Tibial nerve (tissue), 4 donors: ENCODE measurements around the gene TMEM138. TPM values are rescaled to one million over a fixed set of nuclear protein-coding genes. Genes with fewer than 3 reads are reported as not detected.

Experiments used
- DNase-seq, 2 donors: peaks; one replicate each; pipeline ENCODE4 v3.0.0-alpha.2; 2019; ENCODE audit warnings: low spot score in 2 of 2
- H3K27ac ChIP-seq, 4 donors: fragments of 200-600 bp; sonication (generic) in 3 of 4; one replicate each; pipeline ENCODE4 v1.5.1; 2017 to 2019; ENCODE audit warnings: mild to moderate bottlenecking in 1 of 4
- H3K27me3 ChIP-seq, 2 donors: fragments of 200-600 bp; sonication (generic) in 1 of 2; one replicate each; pipeline versions ENCODE4 v1.5.1 to v1.6.0; 2017 to 2019
- H3K36me3 ChIP-seq, 3 donors: fragments of 200-600 bp; sonication (generic); one replicate each; pipeline ENCODE4 v1.5.1; 2018 to 2019
- H3K4me1 ChIP-seq, 4 donors: fragments of 200-600 bp; sonication (generic) in 3 of 4; one replicate each; pipeline ENCODE4 v1.5.1; 2017 to 2019
- H3K4me3 ChIP-seq, 4 donors: fragments of 200-600 bp; sonication (generic) in 3 of 4; one replicate each; pipeline ENCODE4 v1.5.1; 2017 to 2019; ENCODE audit warnings: mild to moderate bottlenecking in 1 of 4, moderate library complexity in 1 of 4
- H3K9me3 ChIP-seq, 4 donors: fragments of 200-600 bp; sonication (generic) in 3 of 4; one replicate each; pipeline ENCODE4 v1.5.1; 2017 to 2019
- EP300 ChIP-seq, 2 donors: sonication (generic); formaldehyde crosslinking; IDR thresholded peaks; one replicate each; pipeline ENCODE4 v1.6.1; 2017; ENCODE audit warnings: antibody characterized with exemption in 2 of 2, mild to moderate bottlenecking in 1 of 2
- POLR2A ChIP-seq, 2 donors: fragments of 450-650 bp; IDR thresholded peaks; one replicate each; pipeline ENCODE4 v1.6.1; 2017; ENCODE audit warnings: antibody characterized with exemption in 2 of 2, mild to moderate bottlenecking in 2 of 2, moderate library complexity in 2 of 2
- WGBS, 2 donors: methylation state at CpG; one replicate each; pipeline ENCODE4 v1.1.5; 2018; 5-methylcytosine and 5-hydroxymethylcytosine counted together
- total RNA-seq, 4 donors: library from RNA; depleted of rRNA; stranded (reverse); fragments of >200 nt; gene quantifications; one replicate each; pipeline ENCODE4 v1.1.0, GENCODE V29; 2016
- TF ChIP-seq, protein P1 (sequence below), 5 experiments: fragments of 200-600 bp in 3 of 5; fragments of 450-650 bp in 2 of 5; sonication (generic) in 3 of 5; IDR thresholded peaks; one replicate each; pipeline ENCODE4 v1.5.1; 2016 to 2019; ENCODE audit warnings: antibody characterized with exemption in 5 of 5, mild to moderate bottlenecking in 3 of 5, moderate library complexity in 2 of 5

The TMEM138 gene
- total RNA-seq, 4 donors from 2014 or later, result 20.5 to 31.4 (median 26.9) TPM

DNA sequence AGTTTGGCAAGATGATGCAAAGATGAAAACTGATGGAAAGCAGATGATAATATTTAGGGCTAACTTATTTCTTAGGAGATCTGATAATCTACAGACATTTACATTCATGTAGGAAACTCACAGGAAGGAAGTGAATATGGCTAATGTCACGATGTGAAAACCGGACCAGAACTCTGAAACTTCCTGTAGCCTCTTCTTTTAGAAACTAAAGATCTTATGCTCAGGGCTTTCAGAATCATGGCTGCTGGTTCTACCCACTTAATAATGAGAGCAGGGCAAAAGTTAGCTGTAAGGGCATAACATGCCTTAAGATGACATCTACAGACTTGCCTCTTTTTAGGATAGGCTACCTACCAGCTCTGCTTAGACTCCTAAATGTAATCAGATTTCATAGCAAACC, 52.4 kb downstream of the TMEM138 start:
- 78 to 85% methylated on average over 2 of the region's 2 CpGs for WGBS, 2 donors
- peaks cover 0 to 100% (median 35%) of the 10 kb centered on the region in 3 donors for H3K36me3 ChIP-seq
- DNase-seq, result no peak
- no peak for TF ChIP-seq POLR2A (IDR thresholded peaks at IDR 0.05)
- TF ChIP-seq, protein P1, sequence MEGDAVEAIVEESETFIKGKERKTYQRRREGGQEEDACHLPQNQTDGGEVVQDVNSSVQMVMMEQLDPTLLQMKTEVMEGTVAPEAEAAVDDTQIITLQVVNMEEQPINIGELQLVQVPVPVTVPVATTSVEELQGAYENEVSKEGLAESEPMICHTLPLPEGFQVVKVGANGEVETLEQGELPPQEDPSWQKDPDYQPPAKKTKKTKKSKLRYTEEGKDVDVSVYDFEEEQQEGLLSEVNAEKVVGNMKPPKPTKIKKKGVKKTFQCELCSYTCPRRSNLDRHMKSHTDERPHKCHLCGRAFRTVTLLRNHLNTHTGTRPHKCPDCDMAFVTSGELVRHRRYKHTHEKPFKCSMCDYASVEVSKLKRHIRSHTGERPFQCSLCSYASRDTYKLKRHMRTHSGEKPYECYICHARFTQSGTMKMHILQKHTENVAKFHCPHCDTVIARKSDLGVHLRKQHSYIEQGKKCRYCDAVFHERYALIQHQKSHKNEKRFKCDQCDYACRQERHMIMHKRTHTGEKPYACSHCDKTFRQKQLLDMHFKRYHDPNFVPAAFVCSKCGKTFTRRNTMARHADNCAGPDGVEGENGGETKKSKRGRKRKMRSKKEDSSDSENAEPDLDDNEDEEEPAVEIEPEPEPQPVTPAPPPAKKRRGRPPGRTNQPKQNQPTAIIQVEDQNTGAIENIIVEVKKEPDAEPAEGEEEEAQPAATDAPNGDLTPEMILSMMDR (IDR thresholded peaks at IDR 0.05), result no peak
- no peak for TF ChIP-seq EP300 (IDR thresholded peaks at IDR 0.05)
- H3K9me3 ChIP-seq, result no peaks in the 10 kb centered on the region
- H3K27me3 ChIP-seq, result no peaks in the 10 kb centered on the region
- H3K27ac ChIP-seq, result no peak overlapping the region
- no peak overlapping the region for H3K4me3 ChIP-seq
- H3K4me1 ChIP-seq, result peaks cover 0 to 17% (median 0%) of the 10 kb centered on the region in 4 donors

DNA sequence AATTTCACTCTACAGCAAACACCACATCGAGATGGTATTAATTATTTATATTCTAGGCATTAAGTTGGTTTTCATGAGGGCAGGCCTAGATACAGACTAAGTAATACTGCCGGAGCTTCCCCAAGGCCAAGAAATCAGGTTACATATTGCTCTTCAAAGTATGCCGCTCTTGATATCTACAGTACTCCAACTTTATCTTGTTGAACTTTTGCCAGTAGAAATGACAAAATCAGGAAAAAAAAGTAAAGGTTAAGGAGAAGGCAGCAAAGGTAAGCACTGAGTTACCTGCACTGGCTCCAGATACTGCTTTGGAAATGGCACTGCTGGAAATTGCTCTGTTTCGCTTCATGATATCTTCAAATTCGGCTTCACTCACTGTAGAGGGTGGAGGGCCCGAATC, 53.2 kb downstream of the TMEM138 start:
- no peak overlapping the region for H3K4me3 ChIP-seq
- H3K9me3 ChIP-seq, result no peaks in the 10 kb centered on the region
- peaks cover 0 to 100% (median 43%) of the 10 kb centered on the region in 3 donors for H3K36me3 ChIP-seq
- H3K27ac ChIP-seq, result no peak overlapping the region
- TF ChIP-seq POLR2A (IDR thresholded peaks at IDR 0.05), result no peak
- TF ChIP-seq, protein P1 (IDR thresholded peaks at IDR 0.05), result no peak
- no peak for TF ChIP-seq EP300 (IDR thresholded peaks at IDR 0.05)
- WGBS, 2 donors, result 96 to 97% methylated on average over 6 of the region's 6 CpGs
- H3K4me1 ChIP-seq, result peaks cover 0 to 17% (median 0%) of the 10 kb centered on the region in 4 donors
- DNase-seq, result no peak
- H3K27me3 ChIP-seq, result no peaks in the 10 kb centered on the region

DNA sequence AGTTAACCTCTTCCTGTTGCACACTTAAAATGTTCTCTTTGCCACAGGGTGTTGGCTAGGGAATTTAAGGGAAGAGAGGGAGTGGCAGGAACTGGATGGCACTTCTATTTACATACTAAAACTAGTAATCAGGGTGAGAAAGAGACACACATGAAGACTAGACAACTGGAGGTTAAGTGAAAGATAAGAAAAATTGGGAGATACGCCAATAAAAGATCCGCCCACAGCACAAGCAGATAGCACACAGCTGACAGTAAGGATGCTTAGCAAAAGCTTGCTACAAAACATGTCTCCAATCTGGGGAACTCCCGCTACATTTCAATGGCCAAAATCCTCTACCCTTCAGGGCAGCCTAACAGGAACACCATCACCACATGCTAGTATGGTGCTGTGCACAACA, 54.8 kb downstream of the TMEM138 start:
- Histone ChIP-seq H3K4me1 (peaks cover 0 to 17% (median 0%) of the 10 kb centered on the region in 4 donors), H3K9me3 (no peaks in the 10 kb centered on the region), H3K36me3 (peaks cover 0 to 100% (median 40%) of the 10 kb centered on the region in 3 donors), H3K27ac (no peak overlapping the region), H3K4me3 (no peak overlapping the region), H3K27me3 (no peaks in the 10 kb centered on the region)
- WGBS, 2 donors, result 72 to 78% methylated on average over 3 of the region's 3 CpGs
- DNase-seq, result no peak
- TF ChIP-seq POLR2A (IDR thresholded peaks at IDR 0.05), result no peak
- no peak for TF ChIP-seq EP300 (IDR thresholded peaks at IDR 0.05)
- TF ChIP-seq, protein P1 (IDR thresholded peaks at IDR 0.05), result no peak

DNA sequence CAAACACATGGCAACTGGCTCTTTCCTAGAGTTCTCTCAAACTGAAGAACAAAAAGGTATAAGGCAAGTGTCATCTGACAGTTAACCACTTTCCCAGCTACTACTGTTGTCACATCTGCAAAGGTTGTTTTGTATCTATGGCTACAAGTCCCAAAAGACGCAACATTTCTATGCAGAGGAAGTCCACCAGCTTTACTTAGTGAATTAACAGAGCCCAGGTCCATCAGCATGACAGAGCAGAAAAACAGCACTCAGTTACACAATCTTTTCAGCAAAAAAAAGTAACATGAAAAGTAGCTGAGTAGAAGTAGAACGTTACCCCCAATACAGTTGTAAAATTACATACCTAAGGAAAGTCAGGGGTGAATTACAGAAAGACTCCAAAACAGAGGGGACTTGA, 55.5 kb downstream of the TMEM138 start:
- Histone ChIP-seq H3K27me3 (no peaks in the 10 kb centered on the region), H3K27ac (no peak overlapping the region), H3K4me3 (no peak overlapping the region), H3K36me3 (peaks cover 0 to 100% (median 40%) of the 10 kb centered on the region in 3 donors), H3K4me1 (peaks cover 0 to 22% (median 0%) of the 10 kb centered on the region in 4 donors), H3K9me3 (no peaks in the 10 kb centered on the region)
- no peak for DNase-seq
- 72 to 74% methylated on average over 2 of the region's 2 CpGs for WGBS, 2 donors
- TF ChIP-seq EP300 (IDR thresholded peaks at IDR 0.05) (no peak), POLR2A (IDR thresholded peaks at IDR 0.05) (no peak)
- TF ChIP-seq, protein P1 (IDR thresholded peaks at IDR 0.05), result no peak

DNA sequence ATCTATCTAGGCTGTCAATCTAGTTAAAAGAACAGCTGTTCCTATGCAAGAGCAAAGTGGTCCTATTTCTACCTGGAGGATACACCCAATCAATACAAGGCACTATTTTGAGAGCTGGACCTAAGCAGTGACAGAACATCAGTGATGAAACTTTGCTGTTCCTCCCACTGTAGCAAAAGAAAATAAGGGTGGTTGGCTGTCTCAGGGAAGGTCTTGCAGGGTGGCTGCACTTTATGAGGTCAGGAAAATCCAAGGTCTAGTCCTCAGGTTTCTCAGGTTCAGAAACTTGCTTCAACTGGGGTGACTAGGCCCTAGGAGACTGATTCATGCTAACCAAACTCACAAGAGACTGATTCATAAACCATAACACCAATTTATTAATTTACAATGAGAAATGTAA, 56.0 kb downstream of the TMEM138 start:
- Histone ChIP-seq H3K9me3 (no peaks in the 10 kb centered on the region), H3K36me3 (peaks cover 0 to 97% (median 41%) of the 10 kb centered on the region in 3 donors), H3K27me3 (no peaks in the 10 kb centered on the region), H3K27ac (no peak overlapping the region), H3K4me1 (peaks cover 0 to 22% (median 0%) of the 10 kb centered on the region in 4 donors), H3K4me3 (no peak overlapping the region)
- DNase-seq, result no peak
- TF ChIP-seq, protein P1 (IDR thresholded peaks at IDR 0.05), result no peak
- TF ChIP-seq EP300 (IDR thresholded peaks at IDR 0.05) (no peak), POLR2A (IDR thresholded peaks at IDR 0.05) (no peak)

Other genes with a start within 250 kb of the TMEM138 start
- gene VPS37C, start 200.9 kb upstream of the TMEM138 start, total RNA-seq, result 10 to 100 TPM; 11.8 to 22.2 (median 13.6) TPM
- gene PGA3, start 158.9 kb upstream of the TMEM138 start, total RNA-seq, result 10 to 100 TPM in 1 of 4 donors, 1 to 10 TPM in 1, not detected in 2; 1.5 to 11.1 TPM
- 10 to 100 TPM in 1 of 4 donors, 1 to 10 TPM in 2, not detected in 1; 2.2 to 10.5 (median 8.6) TPM for gene PGA4, start 140.0 kb upstream of the TMEM138 start, total RNA-seq
- 1 to 10 TPM in 1 of 4 donors, not detected in 3; 3.6 TPM for gene PGA5, start 121.2 kb upstream of the TMEM138 start, total RNA-seq
- gene VWCE, start 67.1 kb upstream of the TMEM138 start, total RNA-seq, result 1 to 10 TPM; 1.3 to 6.3 (median 4.3) TPM
- 100 to 1,000 TPM; 100 to 138 (median 113) TPM for gene DDB1, start 29.3 kb upstream of the TMEM138 start, total RNA-seq
- 10 to 100 TPM; 15.0 to 39.6 (median 24.5) TPM for gene TKFC, start 29.1 kb upstream of the TMEM138 start, total RNA-seq
- gene CYB561A3, start 492 bp upstream of the TMEM138 start, total RNA-seq, result 10 to 100 TPM; 44.2 to 68.2 (median 45.8) TPM
- gene TMEM216, start 30.2 kb downstream of the TMEM138 start, total RNA-seq, result 10 to 100 TPM; 14.2 to 21.9 (median 14.6) TPM
- gene CPSF7, start 67.6 kb downstream of the TMEM138 start, total RNA-seq, result 10 to 100 TPM; 38.1 to 48.6 (median 44.7) TPM
- gene SDHAF2, start 67.8 kb downstream of the TMEM138 start, total RNA-seq, result 10 to 100 TPM; 26.4 to 88.1 (median 70.3) TPM
- 1 to 10 TPM in 2 of 4 donors, under 1 TPM in 2; 0.21 to 3.6 (median 1.0) TPM for gene LRRC10B, start 146.4 kb downstream of the TMEM138 start, total RNA-seq
- 1 to 10 TPM; 1.2 to 2.5 (median 1.8) TPM for gene SYT7, start 218.7 kb downstream of the TMEM138 start, total RNA-seq